B cell (primary cell): ENCODE measurements around the gene CDKAL1. TPM values are rescaled to one million over a fixed set of nuclear protein-coding genes. Genes with fewer than 3 reads are reported as not detected.

ENCODE experiments used
- ATAC-seq: fragments of 200-7000 bp; cut with Tn5 transposase; one replicate; pipeline ENCODE4 v1.10.0; 2021; ENCODE audit warnings: low read depth, mild to moderate bottlenecking, moderate number of reproducible peaks, moderate library complexity
- CTCF ChIA-PET: fragments of 350-600 bp; sonication (Branson Sonifier 250); formaldehyde crosslinking; loops from one replicate; lab custom pipeline; 2021; ENCODE audit warnings: antibody characterized with exemption, inconsistent platforms; lab: Charles Lee
- POLR2A ChIA-PET: fragments of 350-600 bp; sonication (Branson Sonifier 250); formaldehyde crosslinking; loops from one replicate; lab custom pipeline; 2021; ENCODE audit warnings: antibody characterized with exemption; lab: Charles Lee
- DNase-seq: peaks from one replicate; pipeline ENCODE4 v3.0.0; 2013
- H2AFZ ChIP-seq: 2 replicates; pipeline ENCODE4 v1.6.1; 2012; ENCODE audit warnings: mild to moderate bottlenecking, low read depth, low read length; ENCODE audit not compliant: insufficient read depth, poor library complexity, severe bottlenecking
- H3K27ac ChIP-seq, 2 donors: 1 replicate in 1 of 2; 2 replicates in 1 of 2; pipeline ENCODE4 v1.5.1; 2012 to 2013; ENCODE audit warnings: low read length in 2 of 2, mild to moderate bottlenecking in 2 of 2, moderate library complexity in 1 of 2
- H3K27me3 ChIP-seq, 4 experiments: fragments of 200-600 bp in 1 of 4; sonication (generic) in 1 of 4; replicated peaks in 1 of 4; 1 replicate in 2 of 4; 2 replicates in 2 of 4; pipeline versions ENCODE4 v1.6.1 to v1.7.0; 2013 to 2016; ENCODE audit warnings: low read length in 3 of 4, mild to moderate bottlenecking in 2 of 4, mixed read lengths in 1 of 4, moderate library complexity in 1 of 4; ENCODE audit not compliant: insufficient read depth in 4 of 4, control insufficient read depth in 3 of 4; ENCODE audit errors: control extremely low read depth in 1 of 4
- H3K36me3 ChIP-seq, 2 experiments: replicated peaks in 1 of 2; 1 replicate in 1 of 2; 2 replicates in 1 of 2; pipeline versions ENCODE4 v1.6.1 to v1.7.1; 2013; ENCODE audit warnings: low read length in 1 of 2; ENCODE audit not compliant: insufficient read depth in 2 of 2, control insufficient read depth in 1 of 2; ENCODE audit errors: control extremely low read depth in 1 of 2, extremely low read depth in 1 of 2
- H3K4me1 ChIP-seq, 2 donors: fragments of 200-600 bp in 1 of 2; sonication (generic) in 1 of 2; 1 replicate in 1 of 2; 2 replicates in 1 of 2; pipeline versions ENCODE4 v1.5.1 to v1.6.1; 2013 to 2017; ENCODE audit warnings: low read length in 2 of 2; ENCODE audit not compliant: control insufficient read depth in 2 of 2, insufficient read depth in 2 of 2
- H3K4me2 ChIP-seq: replicated peaks from 2 replicates; pipeline ENCODE3; 2012; ENCODE audit warnings: mild to moderate bottlenecking, low read depth, low read length; ENCODE audit not compliant: poor library complexity, severe bottlenecking
- H3K4me3 ChIP-seq, 5 experiments: fragments of 200-600 bp in 1 of 5; sonication (generic) in 1 of 5; 1 replicate in 3 of 5; 2 replicates in 2 of 5; pipeline versions ENCODE4 v1.5.1 to v1.7.0; 2011 to 2016; ENCODE audit warnings: low read length in 4 of 5, mild to moderate bottlenecking in 4 of 5, low read depth in 2 of 5, control low read depth in 1 of 5, moderate library complexity in 1 of 5; ENCODE audit not compliant: insufficient read depth in 1 of 5; ENCODE audit errors: control extremely low read depth in 1 of 5, extremely low read depth in 1 of 5
- H3K79me2 ChIP-seq: fragments of 200-600 bp; sonication (generic); one replicate; pipeline ENCODE4 v1.6.0; 2016; ENCODE audit warnings: low read length; ENCODE audit not compliant: control insufficient read depth, insufficient read depth
- H3K9ac ChIP-seq: fragments of 200-600 bp; sonication (generic); 2 replicates; pipeline ENCODE4 v1.6.1; 2017; ENCODE audit warnings: mild to moderate bottlenecking, low read length, moderate library complexity
- H3K9me3 ChIP-seq, 3 donors: one replicate each; pipeline versions ENCODE4 v1.6.1 to v1.7.1; 2013; ENCODE audit warnings: low read length in 2 of 3; ENCODE audit not compliant: control insufficient read depth in 2 of 3, insufficient read depth in 1 of 3; ENCODE audit errors: control extremely low read depth in 1 of 3
- H4K20me1 ChIP-seq: 2 replicates; pipeline ENCODE4 v1.6.0; 2012; ENCODE audit warnings: mild to moderate bottlenecking, low read length; ENCODE audit not compliant: insufficient read depth, control insufficient read depth, poor library complexity, severe bottlenecking
- H3K27ac Mint-ChIP-seq: one replicate; pipeline ENCODE4 v1.8.0; 2021; ENCODE audit warnings: mixed read lengths
- H3K27me3 Mint-ChIP-seq: one replicate; pipeline ENCODE4 v1.8.0; 2021; ENCODE audit warnings: mixed read lengths
- H3K4me1 Mint-ChIP-seq: one replicate; pipeline ENCODE4 v1.8.0; 2021; ENCODE audit warnings: mixed read lengths
- H3K4me3 Mint-ChIP-seq: one replicate; pipeline ENCODE4 v1.8.0; 2021; ENCODE audit warnings: mixed read lengths
- H3K9me3 Mint-ChIP-seq: one replicate; pipeline ENCODE4 v1.8.0; 2022; ENCODE audit warnings: mixed read lengths; ENCODE audit not compliant: insufficient read depth
- CTCF ChIP-seq: fragments of 200-600 bp; IDR thresholded peaks from one replicate; pipeline ENCODE4 v1.8.0; 2022; ENCODE audit warnings: antibody characterized with exemption, mild to moderate bottlenecking
- EZH2 ChIP-seq: IDR thresholded peaks from 2 replicates; pipeline ENCODE4 v1.6.1; 2012; ENCODE audit warnings: borderline replicate concordance, low read depth, mild to moderate bottlenecking, moderate library complexity, low read length; ENCODE audit not compliant: insufficient read depth, poor library complexity, severe bottlenecking
- WGBS: methylation state at CpG from one replicate; pipeline ENCODE4 v1.1.5; 2013; ENCODE audit warnings: missing lambda C conversion rate; ENCODE audit not compliant: insufficient coverage; 5-methylcytosine and 5-hydroxymethylcytosine counted together
- intact Hi-C: fragments of 100-400 bp; cut with micrococcal nuclease; formaldehyde crosslinking; loops from one replicate; pipeline ENCODE4 v1.10.0; 2022
- polyA plus RNA-seq: library from polyadenylated mRNA; depleted of rRNA; stranded (reverse); fragments of >200 nt; gene quantifications from 2 replicates; pipeline ENCODE4 v1.2.3, GENCODE V29; 2012
- total RNA-seq, 2 donors: library from RNA; stranded (reverse); fragments of 120-200 nt in 1 of 2; gene quantifications; 1 replicate in 1 of 2; 2 replicates in 1 of 2; pipeline versions ENCODE4 v1.2.3 to v1.2.4, GENCODE V29; 2013 to 2022

The CDKAL1 gene
- total and polyA plus RNA-seq, 2 donors (not counting 1 experiment from before 2014, with no cell fraction given) = 6.1 to 33.3 TPM

GRCh38 chr6:20870021-20870420, 335.8 kb downstream of the CDKAL1 start:
- TF ChIP-seq EZH2 (no peak), CTCF (no peak)
- no peaks in the 10 kb centered on the region for H3K27me3 ChIP-seq
- no peaks in the 10 kb centered on the region for H4K20me1 ChIP-seq
- DNase-seq (no peak), ATAC-seq (no peak)
- H2AFZ ChIP-seq = no peak overlapping the region
- Mint-ChIP-seq H3K27me3 (no peaks in the 10 kb centered on the region), H3K9me3 (no peaks in the 10 kb centered on the region), H3K27ac (no peak overlapping the region), H3K4me3 (no peak overlapping the region), H3K4me1 (no peaks in the 10 kb centered on the region)
- intact Hi-C loops = no loop called here
- H3K36me3 ChIP-seq = no peaks in the 10 kb centered on the region
- ChIA-PET POLR2A (no interaction called here), CTCF (no interaction called here)
- H3K27ac ChIP-seq = no peak overlapping the region
- H3K9me3 ChIP-seq = no peaks in the 10 kb centered on the region
- H3K4me2 ChIP-seq = no peak overlapping the region
- no peaks in the 10 kb centered on the region for H3K4me1 ChIP-seq
- WGBS = 100% methylated on average over 1 of the region's 4 CpGs
- no peak overlapping the region for H3K9ac ChIP-seq
- no peaks in the 10 kb centered on the region for H3K79me2 ChIP-seq
- H3K4me3 ChIP-seq = no peak overlapping the region

- Mint-ChIP-seq H3K4me3 (no peak overlapping the region), H3K4me1 (no peaks in the 10 kb centered on the region), H3K9me3 (no peaks in the 10 kb centered on the region), H3K27ac (no peak overlapping the region), H3K27me3 (no peaks in the 10 kb centered on the region)
- intact Hi-C loops = no loop called here
- Histone ChIP-seq H3K9me3 (no peaks in the 10 kb centered on the region), H3K27ac (no peak overlapping the region), H3K4me1 (no peaks in the 10 kb centered on the region), H2AFZ (no peak overlapping the region), H3K27me3 (no peaks in the 10 kb centered on the region), H3K4me3 (no peak overlapping the region), H3K36me3 (no peaks in the 10 kb centered on the region), H3K9ac (no peak overlapping the region), H4K20me1 (no peaks in the 10 kb centered on the region), H3K4me2 (no peak overlapping the region), H3K79me2 (no peaks in the 10 kb centered on the region)
- ChIA-PET CTCF (no interaction called here), POLR2A (no interaction called here)
- WGBS = no CpG with 5 or more reads among the region's 1 CpG
- TF ChIP-seq EZH2 (no peak), CTCF (no peak)
- ATAC-seq (no peak), DNase-seq (no peak)
Observed at GRCh38 chr6:20870493-20870892, 336.2 kb downstream of the CDKAL1 start.
